ENCODE data around the gene KIFC1. TPM values are rescaled to one million over a fixed set of nuclear protein-coding genes. Genes with fewer than 3 reads are reported as not detected.

Gene KIFC1
- total RNA-seq, 2 experiments from 2014 or later, result 157 to 167 TPM

Small RNA genes within 50 kb of the gene (microRNA-seq; reads per million reads assigned to microRNA genes)
- 0.63 reads per million for gene MIR5004 (ENCODE audit: borderline microRNAs expressed, borderline replicate concordance)

Other genes with a start within 250 kb of the KIFC1 start
- 1 to 10 TPM; 1.3 to 1.4 TPM for gene COL11A2, start 199.4 kb upstream of the KIFC1 start, total RNA-seq
- 10 to 100 TPM; 45.0 to 46.2 TPM for gene RXRB, start 191.2 kb upstream of the KIFC1 start, total RNA-seq
- gene SLC39A7, start 191.0 kb upstream of the KIFC1 start, total RNA-seq, result 10 to 100 TPM; 34.8 to 48.5 TPM
- 10 to 100 TPM; 11.0 to 13.6 TPM for gene HSD17B8, start 187.2 kb upstream of the KIFC1 start, total RNA-seq
- gene RING1, start 183.3 kb upstream of the KIFC1 start, total RNA-seq, result 10 to 100 TPM; 38.1 to 44.0 TPM
- gene VPS52, start 119.9 kb upstream of the KIFC1 start, total RNA-seq, result 10 to 100 TPM; 79.1 to 84.0 TPM
- gene RPS18, start 119.7 kb upstream of the KIFC1 start, total RNA-seq, result 1,000 to 10,000 TPM; 2,438 to 3,135 TPM
- 10 to 100 TPM; 18.3 to 21.5 TPM for gene B3GALT4, start 114.7 kb upstream of the KIFC1 start, total RNA-seq
- gene WDR46, start 102.6 kb upstream of the KIFC1 start, total RNA-seq, result 10 to 100 TPM; 53.4 to 54.8 TPM
- gene PFDN6, start 102.2 kb upstream of the KIFC1 start, total RNA-seq, result 10 to 100 TPM; 57.0 to 67.2 TPM
- 10 to 100 TPM; 52.6 to 52.8 TPM for gene RGL2, start 92.9 kb upstream of the KIFC1 start, total RNA-seq
- 100 to 1,000 TPM; 246 to 263 TPM for gene TAPBP, start 77.7 kb upstream of the KIFC1 start, total RNA-seq
- 10 to 100 TPM; 15.8 to 16.9 TPM for gene ZBTB22, start 74.1 kb upstream of the KIFC1 start, total RNA-seq
- 100 to 1,000 TPM in 1 of 2 experiments, 10 to 100 TPM in 1; 98.9 to 113 TPM for gene DAXX, start 68.9 kb upstream of the KIFC1 start, total RNA-seq
- 10 to 100 TPM; 34.2 to 37.7 TPM for gene PHF1, start 19.2 kb downstream of the KIFC1 start, total RNA-seq
- gene CUTA, start 26.3 kb downstream of the KIFC1 start, total RNA-seq, result 100 to 1,000 TPM; 191 to 207 TPM
- 10 to 100 TPM; 42.9 to 44.9 TPM for gene SYNGAP1, start 28.2 kb downstream of the KIFC1 start, total RNA-seq
- 1 to 10 TPM; 9.0 to 9.9 TPM for gene ZBTB9, start 62.8 kb downstream of the KIFC1 start, total RNA-seq
- 10 to 100 TPM; 69.2 to 77.6 TPM for gene BAK1, start 188.5 kb downstream of the KIFC1 start, total RNA-seq
- gene ITPR3, start 229.5 kb downstream of the KIFC1 start, total RNA-seq, result 10 to 100 TPM; 64.2 to 65.8 TPM

Measured in activated CD4-positive, alpha-beta T cell treated with anti-CD3 and anti-CD28 coated beads, Interleukin-2, amount 10 ng/mL, durations not matched to agents 7 days and 5 days (primary cell).